Cardiac septum (tissue), 1 donor: ENCODE data around the gene CNTNAP2. TPM values are rescaled to one million over a fixed set of nuclear protein-coding genes. Genes with fewer than 3 reads are reported as not detected.

Experiments
- DNase-seq: peaks from one replicate; pipeline ENCODE4 v3.0.0-alpha.2; 2020; ENCODE audit warnings: low spot score
- intact Hi-C: fragments of 100-400 bp; cut with DNase I; formaldehyde crosslinking; loops from one replicate; pipeline ENCODE4 v1.14.0; 2022
- total RNA-seq: library from RNA; stranded (reverse); fragmentation: NEBNext Ultra II Directional; extraction: Animal tissue kit (Norgen Biotek cat#: 25700); gene quantifications from one replicate; pipeline ENCODE4 v1.2.1, GENCODE V29; 2021
- donor health status: DM: no; HTN: no; CAD: no.

The CNTNAP2 gene
- total RNA-seq, 1 donor from 2014 or later, result 0.22 TPM

DNA sequence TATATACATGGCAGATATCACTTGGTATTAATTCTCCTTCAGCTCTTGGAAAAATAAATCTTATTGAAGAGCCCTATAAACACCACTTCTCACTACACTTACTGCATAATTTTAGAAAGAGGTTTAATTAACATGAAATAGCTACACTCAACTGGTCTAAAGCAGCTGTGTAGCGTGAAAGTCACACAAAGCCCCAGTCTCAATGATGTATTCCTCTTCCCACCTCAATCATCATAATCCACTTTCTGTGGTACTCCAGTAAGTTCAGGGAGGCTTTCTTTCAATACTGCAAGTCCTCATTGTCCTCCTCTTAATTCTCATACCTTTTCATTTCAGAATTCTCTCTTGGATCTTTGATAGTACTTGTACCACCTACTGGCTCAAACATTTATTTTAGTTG is 688.0 kb downstream of the CNTNAP2 start:
- intact Hi-C loops, result no loop called here
- no peak for DNase-seq

- DNase-seq, result no peak
- intact Hi-C loops, result no loop called here
Observed at GRCh38 chr7:146805082-146805481, 688.5 kb downstream of the CNTNAP2 start.

DNA sequence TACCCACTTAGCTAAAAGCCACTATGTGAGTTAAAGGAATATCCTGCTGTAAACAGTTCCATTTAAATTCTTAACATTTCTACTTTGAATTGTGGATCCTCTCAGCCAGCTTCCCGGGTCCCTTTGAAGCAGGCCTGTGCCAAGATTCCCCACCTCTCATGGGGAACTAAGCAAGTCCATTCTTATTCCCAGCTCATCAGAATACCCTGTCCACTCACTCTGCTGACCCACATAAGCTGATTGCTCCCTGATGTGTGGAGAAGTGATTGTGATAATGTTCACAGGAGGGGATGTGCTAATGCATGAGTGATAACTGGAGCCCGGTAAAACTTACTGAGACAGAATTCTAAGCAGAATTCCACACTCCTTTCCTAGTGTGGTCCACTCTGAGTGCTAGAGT is 709.7 kb downstream of the CNTNAP2 start:
- no peak for DNase-seq
- intact Hi-C loops, result no loop called here

GRCh38 chr7:146830686-146831085 is 714.1 kb downstream of the CNTNAP2 start:
- intact Hi-C loops, result no loop called here

GRCh38 chr7:146831875-146832274 is 715.3 kb downstream of the CNTNAP2 start:
- intact Hi-C loops, result no loop called here
- no peak for DNase-seq

More at GRCh38 chr7:146830686-146831085, 714.1 kb downstream of the CNTNAP2 start:
- no peak for DNase-seq

DNA sequence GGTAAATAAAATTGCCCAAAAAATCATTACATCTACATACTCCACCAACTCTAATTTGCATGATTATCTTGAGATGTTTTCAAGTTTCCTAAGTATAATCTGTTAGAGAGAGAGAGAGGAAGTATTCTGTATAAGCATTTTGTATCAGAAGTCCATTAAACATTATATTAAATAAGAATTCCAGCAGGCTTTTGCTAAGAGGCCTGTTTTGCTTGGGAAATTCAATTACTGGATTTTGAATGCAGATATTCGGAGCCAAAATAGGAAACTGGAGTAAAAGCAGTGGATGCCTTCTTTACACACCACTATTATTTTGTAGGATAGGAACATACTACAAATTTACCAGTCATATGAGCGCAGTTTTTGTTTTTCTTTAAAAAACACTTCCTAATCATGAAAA is 727.8 kb downstream of the CNTNAP2 start:
- no peak for DNase-seq
- intact Hi-C loops, result no loop called here

GRCh38 chr7:146858690-146859089 is 742.1 kb downstream of the CNTNAP2 start:
- DNase-seq, result no peak
- intact Hi-C loops, result no loop called here

DNA sequence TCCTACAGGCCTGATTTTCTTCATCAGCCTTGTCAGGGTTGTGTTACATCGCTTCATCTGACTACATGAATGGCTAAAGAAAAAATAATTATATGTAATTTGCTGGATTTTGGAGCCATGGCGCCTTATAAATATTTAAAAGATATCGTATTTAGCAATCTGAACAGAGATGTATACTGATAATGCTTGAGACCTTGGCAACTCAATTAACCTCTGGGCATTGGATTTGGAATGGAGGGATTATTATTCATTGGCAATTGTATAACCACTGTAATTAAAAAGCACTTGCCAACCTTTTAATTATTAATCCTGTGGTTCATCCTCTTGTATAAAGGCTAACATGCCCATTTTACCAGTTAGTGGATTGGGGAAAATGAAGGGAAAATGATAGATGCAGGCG is 745.1 kb downstream of the CNTNAP2 start:
- intact Hi-C loops, result no loop called here
- no peak for DNase-seq

- no peak for DNase-seq
- intact Hi-C loops, result no loop called here
Observed at GRCh38 chr7:146862415-146862814, 745.8 kb downstream of the CNTNAP2 start.

DNA sequence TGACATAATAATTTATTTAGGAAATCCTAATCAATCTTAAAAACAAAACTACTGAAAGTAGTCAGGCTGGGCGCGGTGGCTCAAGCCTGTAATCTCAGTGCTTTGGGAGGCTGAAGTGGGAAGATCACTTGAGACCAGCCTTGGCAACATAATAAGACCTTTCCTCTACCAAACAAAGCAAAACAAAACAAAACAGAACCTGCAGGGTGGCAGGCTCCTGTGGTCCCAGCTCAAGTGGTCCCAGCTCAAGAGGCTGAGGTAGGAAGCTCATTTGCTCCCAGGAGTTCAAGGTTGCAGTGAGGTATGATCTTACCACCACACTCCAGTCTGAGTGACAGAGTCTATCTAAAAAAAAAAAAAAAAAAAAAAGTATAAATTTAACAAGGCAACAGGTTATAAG is 748.0 kb downstream of the CNTNAP2 start:
- intact Hi-C loops, result no loop called here
- DNase-seq, result no peak

DNA sequence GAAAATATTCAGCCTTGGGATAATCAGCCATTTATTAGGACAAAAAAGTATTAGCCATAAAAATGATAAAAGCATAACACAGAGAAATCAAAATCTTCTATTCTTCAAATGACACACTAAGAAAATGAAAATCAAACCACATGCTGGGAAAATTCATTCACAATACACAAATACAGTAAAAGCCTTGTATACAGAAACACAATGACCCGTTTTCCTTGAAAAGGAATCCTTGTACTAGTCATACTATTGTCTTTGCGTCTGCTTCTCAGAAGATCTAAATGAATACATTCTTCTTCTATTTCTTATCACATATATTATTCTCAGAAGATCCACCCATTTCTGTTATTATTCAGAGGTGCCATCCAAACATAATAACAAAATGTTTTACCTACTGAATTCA is 749.1 kb downstream of the CNTNAP2 start:
- intact Hi-C loops, result no loop called here
- DNase-seq, result no peak

DNA sequence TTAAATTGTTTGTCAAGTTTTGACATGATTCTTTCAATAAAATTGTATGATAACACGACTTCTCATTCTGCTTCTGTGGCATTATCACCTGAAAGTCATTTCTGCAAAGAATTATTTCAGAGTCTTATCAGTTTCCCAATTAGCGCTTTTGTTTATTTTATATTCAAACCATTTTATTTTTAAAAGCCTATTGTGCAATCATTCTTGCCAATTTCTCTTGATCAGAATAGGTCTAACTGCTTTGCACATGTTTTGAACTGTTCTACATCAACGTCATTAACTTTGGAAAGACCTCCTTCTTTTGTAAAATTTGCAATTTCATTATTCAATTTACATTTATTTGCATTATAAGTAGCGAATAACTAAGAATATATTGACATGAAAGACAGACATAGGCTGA is 758.1 kb downstream of the CNTNAP2 start:
- DNase-seq, result no peak
- intact Hi-C loops, result no loop called here

GRCh38 chr7:146875237-146875785 is 758.7 kb downstream of the CNTNAP2 start:
- DNase-seq, result no peak
- intact Hi-C loops, result no loop called here

- DNase-seq, result no peak
- intact Hi-C loops, result no loop called here
Observed at GRCh38 chr7:146875981-146876380, 759.4 kb downstream of the CNTNAP2 start.

- no peak for DNase-seq
Observed at GRCh38 chr7:146876411-146876810, 759.8 kb downstream of the CNTNAP2 start.

DNA sequence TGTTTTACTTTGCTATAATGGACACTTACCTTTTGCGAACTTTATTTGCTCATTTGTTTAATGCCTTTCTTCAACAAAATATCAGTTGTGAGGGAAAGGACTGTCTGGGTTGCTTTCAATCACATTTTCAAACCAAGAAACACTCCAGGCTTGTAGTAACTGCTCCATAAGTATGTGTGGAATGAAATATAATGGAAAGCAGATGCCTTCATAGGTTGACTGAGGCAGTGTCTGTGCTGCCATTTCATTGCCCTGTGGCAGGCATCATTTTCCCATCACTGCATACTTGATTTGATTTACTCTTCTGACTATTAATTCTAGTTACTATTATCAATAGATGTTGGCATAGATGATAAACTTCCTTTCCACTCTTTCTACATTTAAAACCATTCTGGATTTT is 762.3 kb downstream of the CNTNAP2 start:
- intact Hi-C loops, result no loop called here
- no peak for DNase-seq

More at GRCh38 chr7:146876411-146876810, 759.8 kb downstream of the CNTNAP2 start:
- intact Hi-C loops, result no loop called here

GRCh38 chr7:146885231-146885630 is 768.6 kb downstream of the CNTNAP2 start:
- no peak for DNase-seq
- intact Hi-C loops, result no loop called here

DNA sequence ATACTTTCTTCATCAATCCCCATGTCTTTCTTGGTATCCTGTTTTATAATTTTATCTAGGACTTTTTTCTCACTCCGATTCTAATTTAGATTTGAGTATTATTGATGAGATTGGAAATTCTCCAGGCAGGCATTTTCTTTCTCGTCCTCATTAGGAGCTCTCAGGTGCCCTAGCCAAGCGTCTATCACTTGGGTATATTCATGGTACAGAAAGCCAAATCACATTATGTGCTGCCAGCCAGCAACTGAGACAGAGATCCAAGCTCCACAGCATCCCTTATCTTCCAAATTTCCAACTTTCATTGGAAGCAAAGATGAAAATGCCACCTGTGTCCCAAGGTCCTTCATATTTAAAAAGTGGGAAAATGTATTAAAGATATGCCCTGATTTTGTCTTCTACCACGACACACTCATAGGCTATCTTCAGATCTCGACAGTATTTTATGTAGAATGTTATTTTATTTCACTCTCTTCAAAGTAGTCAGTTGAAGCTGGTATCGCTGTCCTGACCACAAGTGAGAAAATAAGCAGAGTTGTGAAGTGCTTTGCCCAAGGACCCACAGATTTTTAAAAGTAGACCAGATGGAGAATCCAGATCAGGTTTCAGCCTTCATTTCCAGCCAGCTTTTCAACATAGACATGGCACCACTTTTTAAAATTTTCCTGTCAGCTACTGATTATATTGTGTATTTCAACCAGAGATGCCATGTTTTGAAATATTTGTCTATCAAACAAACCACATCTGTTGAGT is 773.4 kb downstream of the CNTNAP2 start:
- intact Hi-C loops, result no loop called here
- DNase-seq, result no peak

GRCh38 chr7:146892151-146892550 is 775.5 kb downstream of the CNTNAP2 start:
- DNase-seq, result no peak
- intact Hi-C loops, result no loop called here

DNA sequence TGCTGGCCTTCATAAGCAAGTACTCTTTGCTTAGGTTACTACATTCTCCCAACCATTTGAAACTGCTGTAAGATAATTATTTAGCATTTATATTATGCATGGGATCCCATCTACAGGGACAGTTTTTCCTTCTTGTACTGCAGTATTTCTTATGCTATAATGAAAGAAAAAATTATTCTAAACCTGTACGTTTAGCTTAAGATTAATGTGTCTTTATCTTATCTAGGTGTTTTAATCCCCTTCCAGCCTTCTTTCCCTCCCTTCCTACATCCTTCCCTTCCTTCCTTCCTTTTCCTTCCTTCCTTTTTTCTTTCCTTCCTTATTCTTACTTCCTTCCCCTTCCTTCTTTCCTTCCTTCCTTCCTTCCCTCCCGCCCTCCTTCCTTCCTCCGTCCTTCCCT is 778.3 kb downstream of the CNTNAP2 start:
- intact Hi-C loops, result no loop called here
- DNase-seq, result no peak

- no peak for DNase-seq
- intact Hi-C loops, result no loop called here
Observed at GRCh38 chr7:146902266-146902665, 785.7 kb downstream of the CNTNAP2 start.

GRCh38 chr7:146902728-146903127 is 786.1 kb downstream of the CNTNAP2 start:
- intact Hi-C loops, result no loop called here
- no peak for DNase-seq
